ENCODE measurements around the gene ECD. TPM values are rescaled to one million over a fixed set of nuclear protein-coding genes. Genes with fewer than 3 reads are reported as not detected.

The ECD gene
- total RNA-seq, 5 donors from 2014 or later (not counting 1 experiment from before 2014, with no cell fraction given) = 26.3 to 46.8 (median 31.2) TPM

GRCh38 chr10:73094986-73095480, 72.8 kb downstream of the ECD start:
- peaks cover 6% of the 10 kb centered on the region for H3K36me3 Mint-ChIP-seq
- Histone ChIP-seq H3K9me3 (no peaks in the 10 kb centered on the region), H3K27ac (ENCODE audit: low read length) (peak overlapping the region; percentile 97), H3K4me3 (ENCODE audit: control insufficient read depth in 1 of 2, extremely low read depth in 1 of 2, low read length in 1 of 2) (peak overlapping the region; percentile 86 to 96), H3K27me3 (replicated peaks in 1 of 2; ENCODE audit: control insufficient read depth in 2 of 2, extremely low read depth in 1 of 2, insufficient read depth in 2 of 2, low read length in 1 of 2) (no peaks in the 10 kb centered on the region), H3K4me1 (ENCODE audit: control insufficient read depth in 1 of 2, extremely low read depth in 1 of 2, insufficient read depth in 2 of 2, low read length in 2 of 2) (peaks cover 2 to 24% of the 10 kb centered on the region in 2 experiments), H3K36me3 (ENCODE audit: control insufficient read depth in 2 of 2, extremely low read depth in 1 of 2, insufficient read depth in 1 of 2, low read length in 1 of 2) (peaks cover 0 to under 1% of the 10 kb centered on the region in 2 donors)
- peak overlapping the region; percentile 88 to 93 for H3K27ac Mint-ChIP-seq
- ATAC-seq (replicated peaks in 1 of 4) (no peak), DNase-seq (no peak)
- no CpG with 5 or more reads among the region's 5 CpGs for WGBS (ENCODE audit: insufficient coverage)
- peaks cover 27 to 43% (median 33%) of the 10 kb centered on the region in 3 donors for H3K4me1 Mint-ChIP-seq
- CTCF ChIA-PET = interaction anchor here (0.5 to 4.1 kb wide), 16 partner anchors 11 to 750 kb away, joined by 3 to 48 read pairs (median 4); partner anchors contain the start of genes NUDT13 (in 2 of the 2) and CFAP70 (in 1 of the 2)
- POLR2A ChIA-PET = interaction anchor here (0.5 to 3.0 kb wide), 23 partner anchors 15 to 1508 kb away, joined by 3 to 29 read pairs (median 5); partner anchors contain the start of genes DNAJC9 (in 1 of the 2), ECD (in 1 of the 2), FAM149B1 (in 1 of the 2) and MCU (in 1 of the 2)
- no peaks in the 10 kb centered on the region for H3K9me3 Mint-ChIP-seq
- peak overlapping the region; percentile 90 to 95 (median 95) for H3K4me3 Mint-ChIP-seq
- no peaks in the 10 kb centered on the region for H3K27me3 Mint-ChIP-seq

DNA sequence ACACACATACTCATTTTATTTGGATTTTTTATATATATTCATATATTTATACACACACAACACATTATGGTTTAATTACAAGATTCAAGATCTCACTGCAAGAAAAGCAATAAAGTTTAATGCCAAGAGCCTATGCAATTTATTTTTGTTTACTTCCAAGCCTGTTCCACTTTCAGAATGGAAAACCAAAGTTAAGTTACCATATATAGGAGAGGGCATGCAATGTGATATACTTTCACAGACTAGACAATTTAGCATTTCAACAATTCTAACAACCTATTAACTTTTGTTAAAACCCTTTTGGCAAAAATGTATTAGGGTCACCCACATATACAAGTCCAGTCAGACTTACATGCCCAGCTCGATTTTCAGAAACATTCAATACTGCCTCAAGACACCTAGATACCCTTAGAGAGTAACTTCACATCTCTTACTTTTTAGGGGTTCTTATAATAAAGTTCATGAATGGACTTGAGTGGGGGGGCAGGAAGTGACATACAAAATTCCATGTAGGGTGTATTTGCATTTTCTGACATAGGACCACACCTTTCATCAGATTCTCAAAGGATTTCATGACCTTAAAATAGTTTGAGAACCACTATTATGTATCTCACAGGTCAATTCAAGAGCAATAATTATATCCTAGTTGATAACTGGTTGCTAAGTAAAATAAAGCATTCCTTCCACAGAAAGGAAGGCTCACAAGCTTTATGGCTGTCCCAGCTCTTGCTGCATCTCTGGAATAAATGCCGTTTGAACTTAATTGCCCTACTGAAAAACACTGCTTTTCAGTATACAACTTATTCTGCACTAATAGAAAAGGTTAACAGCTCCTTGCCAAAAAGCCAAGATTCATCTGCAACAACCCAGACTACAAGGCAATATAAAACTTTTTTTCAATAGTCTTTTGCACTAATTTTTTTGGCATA, 73.6 kb downstream of the ECD start:
- H3K27ac Mint-ChIP-seq = no peak overlapping the region
- Histone ChIP-seq H3K36me3 (ENCODE audit: control insufficient read depth in 2 of 2, extremely low read depth in 1 of 2, insufficient read depth in 1 of 2, low read length in 1 of 2) (peaks cover 0 to 5% of the 10 kb centered on the region in 2 donors), H3K27ac (ENCODE audit: low read length) (no peak overlapping the region), H3K27me3 (replicated peaks in 1 of 2; ENCODE audit: control insufficient read depth in 2 of 2, extremely low read depth in 1 of 2, insufficient read depth in 2 of 2, low read length in 1 of 2) (no peaks in the 10 kb centered on the region), H3K4me1 (ENCODE audit: control insufficient read depth in 1 of 2, extremely low read depth in 1 of 2, insufficient read depth in 2 of 2, low read length in 2 of 2) (peaks cover 2 to 24% of the 10 kb centered on the region in 2 experiments), H3K9me3 (no peaks in the 10 kb centered on the region), H3K4me3 (ENCODE audit: control insufficient read depth in 1 of 2, extremely low read depth in 1 of 2, low read length in 1 of 2) (no peak overlapping the region)
- ChIA-PET POLR2A (interaction anchor here (0.6 to 1.9 kb wide), 10 partner anchors 10 to 834 kb away, joined by 3 to 29 read pairs (median 5); partner anchors contain the start of genes ECD (in 1 of the 2), FAM149B1 (in 1 of the 2), MCU (in 1 of the 2) and NUDT13 (in 1 of the 2)), CTCF (interaction anchor here (0.5 to 4.1 kb wide), 7 partner anchors 10 to 749 kb away, joined by 4 to 48 read pairs (median 12); partner anchors contain the start of gene NUDT13 (in 1 of the 2))
- H3K36me3 Mint-ChIP-seq = peaks cover 6% of the 10 kb centered on the region
- H3K4me1 Mint-ChIP-seq = peaks cover 27 to 43% (median 33%) of the 10 kb centered on the region in 3 donors
- DNase-seq (no peak), ATAC-seq (replicated peaks in 1 of 4) (no peak)
- peak overlapping the region; percentile 90 to 95 (median 95) for H3K4me3 Mint-ChIP-seq
- 89% methylated on average over 1 of the region's 2 CpGs for WGBS (ENCODE audit: insufficient coverage)
- H3K9me3 Mint-ChIP-seq = no peaks in the 10 kb centered on the region
- H3K27me3 Mint-ChIP-seq = no peaks in the 10 kb centered on the region

DNA sequence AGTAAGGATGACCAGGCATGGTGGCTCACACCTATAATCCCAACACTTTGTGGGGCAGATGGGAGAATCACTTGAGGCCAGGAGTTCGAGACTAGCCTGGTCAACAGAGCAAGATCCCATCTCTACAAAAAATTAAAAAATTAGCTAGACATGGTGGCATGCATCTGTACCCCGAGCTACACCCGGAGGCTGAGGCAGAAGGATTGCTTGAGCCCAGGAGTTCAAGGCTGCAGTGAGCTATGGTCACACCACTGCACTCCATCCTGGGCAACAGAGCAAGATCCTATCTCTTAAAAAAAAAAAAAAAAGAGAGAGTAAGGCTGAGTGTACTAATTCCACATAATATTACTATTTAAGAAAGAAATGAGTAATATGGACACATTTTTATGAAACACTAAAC, 75.0 kb downstream of the ECD start:
- no peak for DNase-seq
- Histone ChIP-seq H3K27ac (ENCODE audit: low read length) (no peak overlapping the region), H3K27me3 (replicated peaks in 1 of 2; ENCODE audit: control insufficient read depth in 2 of 2, extremely low read depth in 1 of 2, insufficient read depth in 2 of 2, low read length in 1 of 2) (no peaks in the 10 kb centered on the region), H3K9me3 (no peaks in the 10 kb centered on the region), H3K4me3 (ENCODE audit: control insufficient read depth in 1 of 2, extremely low read depth in 1 of 2, low read length in 1 of 2) (no peak overlapping the region), H3K4me1 (ENCODE audit: control insufficient read depth in 1 of 2, extremely low read depth in 1 of 2, insufficient read depth in 2 of 2, low read length in 2 of 2) (peaks cover 2 to 24% of the 10 kb centered on the region in 2 experiments), H3K36me3 (ENCODE audit: control insufficient read depth in 2 of 2, extremely low read depth in 1 of 2, insufficient read depth in 1 of 2, low read length in 1 of 2) (peaks cover 0 to 5% of the 10 kb centered on the region in 2 donors)
- no peak for ATAC-seq (replicated peaks in 1 of 4)
- Mint-ChIP-seq H3K27me3 (no peaks in the 10 kb centered on the region), H3K27ac (no peak overlapping the region), H3K9me3 (no peaks in the 10 kb centered on the region), H3K4me3 (no peak overlapping the region), H3K4me1 (peaks cover 30 to 43% (median 33%) of the 10 kb centered on the region in 3 donors), H3K36me3 (peaks cover 6% of the 10 kb centered on the region)
- CTCF ChIA-PET = no interaction called here
- POLR2A ChIA-PET = interaction anchor here (0.7 to 1.3 kb wide), 2 partner anchors 9 to 86 kb away, joined by 5 to 11 read pairs; no protein-coding TSS in a partner anchor
- no CpG with 5 or more reads among the region's 3 CpGs for WGBS (ENCODE audit: insufficient coverage)

GRCh38 chr10:73088304-73088703, 79.5 kb downstream of the ECD start:
- ATAC-seq (replicated peaks in 1 of 4) (no peak), DNase-seq (no peak)
- Histone ChIP-seq H3K9me3 (no peaks in the 10 kb centered on the region), H3K4me3 (ENCODE audit: control insufficient read depth in 1 of 2, extremely low read depth in 1 of 2, low read length in 1 of 2) (no peak overlapping the region), H3K27ac (ENCODE audit: low read length) (no peak overlapping the region), H3K36me3 (ENCODE audit: control insufficient read depth in 2 of 2, extremely low read depth in 1 of 2, insufficient read depth in 1 of 2, low read length in 1 of 2) (peaks cover 0 to 5% of the 10 kb centered on the region in 2 donors), H3K27me3 (replicated peaks in 1 of 2; ENCODE audit: control insufficient read depth in 2 of 2, extremely low read depth in 1 of 2, insufficient read depth in 2 of 2, low read length in 1 of 2) (no peaks in the 10 kb centered on the region), H3K4me1 (ENCODE audit: control insufficient read depth in 1 of 2, extremely low read depth in 1 of 2, insufficient read depth in 2 of 2, low read length in 2 of 2) (no peaks in the 10 kb centered on the region)
- no peaks in the 10 kb centered on the region for H3K9me3 Mint-ChIP-seq
- no peaks in the 10 kb centered on the region for H3K27me3 Mint-ChIP-seq
- CTCF ChIA-PET = interaction anchor here in 1 of 2 donors (1.0 kb wide), 1 partner anchor 8 kb away, joined by 5 read pairs; no protein-coding TSS in a partner anchor
- H3K36me3 Mint-ChIP-seq = peaks cover 6% of the 10 kb centered on the region
- peaks cover 13 to 21% (median 20%) of the 10 kb centered on the region in 3 donors for H3K4me1 Mint-ChIP-seq
- no peak overlapping the region for H3K4me3 Mint-ChIP-seq
- H3K27ac Mint-ChIP-seq = no peak overlapping the region
- POLR2A ChIA-PET = no interaction called here

GRCh38 chr10:73086816-73087215, 81.0 kb downstream of the ECD start:
- no peaks in the 10 kb centered on the region for H3K4me1 ChIP-seq (ENCODE audit: control insufficient read depth in 1 of 2, extremely low read depth in 1 of 2, insufficient read depth in 2 of 2, low read length in 2 of 2)
- ChIA-PET CTCF (interaction anchor here in 1 of 2 donors (0.6 kb wide), 1 partner anchor 853 kb away, joined by 3 read pairs; no protein-coding TSS in a partner anchor), POLR2A (no interaction called here)
- Mint-ChIP-seq H3K27ac (no peak overlapping the region), H3K9me3 (no peaks in the 10 kb centered on the region), H3K4me1 (peaks cover 14 to 25% (median 20%) of the 10 kb centered on the region in 3 donors), H3K27me3 (no peaks in the 10 kb centered on the region), H3K36me3 (peaks cover 4% of the 10 kb centered on the region), H3K4me3 (no peak overlapping the region)
- H3K27ac ChIP-seq (ENCODE audit: low read length) = no peak overlapping the region
- H3K9me3 ChIP-seq = no peaks in the 10 kb centered on the region
- no peak overlapping the region for H3K4me3 ChIP-seq (ENCODE audit: control insufficient read depth in 1 of 2, extremely low read depth in 1 of 2, low read length in 1 of 2)
- ATAC-seq (replicated peaks in 1 of 4) = no peak
- no peaks in the 10 kb centered on the region for H3K27me3 ChIP-seq (replicated peaks in 1 of 2; ENCODE audit: control insufficient read depth in 2 of 2, extremely low read depth in 1 of 2, insufficient read depth in 2 of 2, low read length in 1 of 2)
- WGBS (ENCODE audit: insufficient coverage) = no CpG with 5 or more reads among the region's 4 CpGs
- H3K36me3 ChIP-seq (ENCODE audit: control insufficient read depth in 2 of 2, extremely low read depth in 1 of 2, insufficient read depth in 1 of 2, low read length in 1 of 2) = peaks cover 0 to 5% of the 10 kb centered on the region in 2 donors
- DNase-seq = no peak

DNA sequence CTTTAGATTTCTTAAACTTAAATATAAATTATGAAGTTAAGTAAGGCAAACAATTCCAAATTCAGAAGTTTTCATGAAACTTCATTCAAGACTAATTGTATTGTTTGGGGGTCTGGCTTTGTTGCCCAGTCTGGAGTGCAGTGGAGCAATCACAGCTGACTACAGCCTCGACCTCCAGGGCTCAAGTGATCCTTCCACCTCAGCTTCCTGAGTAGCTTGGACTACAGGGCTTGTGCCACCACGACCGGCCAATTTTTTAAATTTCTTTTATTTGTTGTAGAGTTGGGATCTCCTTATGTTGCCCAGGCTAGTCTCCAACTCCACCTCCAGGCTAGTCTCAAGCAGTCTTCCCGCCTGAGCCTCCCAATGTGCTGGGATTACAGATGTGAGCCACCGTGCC, 83.6 kb downstream of the ECD start:
- ChIA-PET POLR2A (interaction anchor here in 1 of 2 donors (1.8 kb wide), 1 partner anchor 9 kb away, joined by 5 read pairs; no protein-coding TSS in a partner anchor), CTCF (interaction anchor here in 1 of 2 donors (0.6 to 0.8 kb wide), 2 partner anchors 10 to 327 kb away, joined by 3 to 4 read pairs; no protein-coding TSS in a partner anchor)
- no peak overlapping the region for H3K4me3 Mint-ChIP-seq
- H3K27me3 Mint-ChIP-seq = no peaks in the 10 kb centered on the region
- no peak overlapping the region for H3K4me3 ChIP-seq (ENCODE audit: control insufficient read depth in 1 of 2, extremely low read depth in 1 of 2, low read length in 1 of 2)
- H3K27ac ChIP-seq (ENCODE audit: low read length) = no peak overlapping the region
- ATAC-seq (replicated peaks in 1 of 4) = no peak
- H3K27me3 ChIP-seq (replicated peaks in 1 of 2; ENCODE audit: control insufficient read depth in 2 of 2, extremely low read depth in 1 of 2, insufficient read depth in 2 of 2, low read length in 1 of 2) = no peaks in the 10 kb centered on the region
- no peaks in the 10 kb centered on the region for H3K36me3 ChIP-seq (ENCODE audit: control insufficient read depth in 2 of 2, extremely low read depth in 1 of 2, insufficient read depth in 1 of 2, low read length in 1 of 2)
- H3K9me3 Mint-ChIP-seq = no peaks in the 10 kb centered on the region
- no peaks in the 10 kb centered on the region for H3K9me3 ChIP-seq
- H3K4me1 Mint-ChIP-seq = peaks cover 14 to 25% (median 17%) of the 10 kb centered on the region in 3 donors
- no peak overlapping the region for H3K27ac Mint-ChIP-seq
- no peak for DNase-seq
- H3K36me3 Mint-ChIP-seq = no peaks in the 10 kb centered on the region
- WGBS (ENCODE audit: insufficient coverage) = no CpG with 5 or more reads among the region's 5 CpGs
- no peaks in the 10 kb centered on the region for H3K4me1 ChIP-seq (ENCODE audit: control insufficient read depth in 1 of 2, extremely low read depth in 1 of 2, insufficient read depth in 2 of 2, low read length in 2 of 2)
